ENCODE measurements around the gene FAM177A1. TPM values are rescaled to one million over a fixed set of nuclear protein-coding genes. Genes with fewer than 3 reads are reported as not detected.

FAM177A1 gene
- total and polyA plus RNA-seq, 2 of the 13 experiments (the other 11 are each of a cell fraction or from before 2014, with no cell fraction given) = 72.9 to 119 TPM

DNA sequence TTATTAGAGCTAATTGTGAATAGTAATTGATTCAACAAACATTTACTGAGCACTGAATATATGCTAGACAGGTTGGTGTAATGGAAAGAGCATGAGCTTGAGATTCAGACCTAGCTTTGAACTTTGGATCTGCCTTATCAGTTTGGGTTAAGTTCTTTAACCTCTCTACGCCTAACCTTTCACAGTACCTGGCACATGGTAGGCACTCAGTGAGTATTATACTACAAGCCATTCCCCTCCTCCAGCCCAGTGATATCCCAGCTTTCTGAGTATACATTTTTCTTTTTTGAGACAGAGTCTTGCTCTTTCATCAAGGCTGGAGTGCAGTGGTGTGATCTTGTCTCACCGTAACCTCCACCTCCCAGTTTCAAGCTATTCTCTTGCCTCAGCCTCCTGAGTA lies 32.0 kb downstream of the FAM177A1 start:
- ATAC-seq (peak; percentile 94), DNase-seq (ENCODE audit: low spot score) (peak; percentile 83), FAIRE-seq (peak; percentile 52)
- H3K27ac ChIP-seq (ENCODE audit: extremely low read length, insufficient read depth, low read length) = no peak overlapping the region
- ChIA-PET POLR2A (interaction anchor here (0.6 to 1.9 kb wide), 11 partner anchors 9 to 326 kb away, joined by 3 to 28 read pairs (median 4); partner anchors contain the start of genes FAM177A1, PPP2R3C, PRORP and SRP54), CTCF (ENCODE audit: low intra/inter-chr PET ratio, low total read pairs) (no interaction called here)
- no peak overlapping the region for H2AFZ ChIP-seq (ENCODE audit: low read length)
- H3K36me3 ChIP-seq (replicated peaks in 1 of 2; ENCODE audit: control insufficient read depth in 1 of 2, insufficient read depth in 2 of 2, low read length in 2 of 2) = peaks cover 7 to 33% of the 10 kb centered on the region in 2 experiments; a peak in 4 of 5 replicates
- H3K79me2 ChIP-seq (ENCODE audit: insufficient read depth, low read length) = no peaks in the 10 kb centered on the region
- H4K20me1 ChIP-seq (ENCODE audit: insufficient read depth, low read length) = no peaks in the 10 kb centered on the region
- intact Hi-C loops (cut with micrococcal nuclease; ENCODE audit: unreplicated experiment) (loop anchor here (1.0 kb wide), 2 partner anchors 10 to 32 kb away; partner anchors contain the start of gene FAM177A1), in situ Hi-C loops (cut with HindIII; ENCODE audit: extremely low pct_ligation_motif_present, low pct_unique_long_range_greater_than_20kb) (no loop called here)
- H3K4me3 ChIP-seq (replicated peaks in 1 of 3; ENCODE audit: insufficient read depth in 1 of 3, low read depth in 2 of 3, low read length in 3 of 3) = no peak overlapping the region
- 0 out of 2 replicates have a peak overlapping the region, but pooled peaks have one; percentile 5 for H3K4me2 ChIP-seq (ENCODE audit: low read depth, low read length)
- no peak overlapping the region for H3K9ac ChIP-seq (ENCODE audit: insufficient read depth, low read depth, low read length)
- H3K4me1 ChIP-seq (ENCODE audit: insufficient read depth, low read length) = peaks cover 13% of the 10 kb centered on the region
- no peaks in the 10 kb centered on the region for H3K27me3 ChIP-seq (ENCODE audit: control insufficient read depth in 1 of 2, insufficient read depth in 2 of 2, low read length in 2 of 2)
- 72% methylated on average over 2 of the region's 2 CpGs for WGBS (ENCODE audit: low lambda C conversion rate)
- H3K9me3 ChIP-seq (ENCODE audit: low read length) = no peaks in the 10 kb centered on the region
- no TSS peak for BruUV-seq (replicated peaks)
- TF ChIP-seq GTF3A (CRISPR knock-in tag; conservative IDR thresholded peaks at IDR 0.05) = no peak
- no peak for TF ChIP-seq CBX5 (CRISPR knock-in tag; IDR thresholded peaks at IDR 0.05; ENCODE audit: borderline replicate concordance)
- TF ChIP-seq, protein P1, sequence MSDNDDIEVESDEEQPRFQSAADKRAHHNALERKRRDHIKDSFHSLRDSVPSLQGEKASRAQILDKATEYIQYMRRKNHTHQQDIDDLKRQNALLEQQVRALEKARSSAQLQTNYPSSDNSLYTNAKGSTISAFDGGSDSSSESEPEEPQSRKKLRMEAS (IDR thresholded peaks at IDR 0.05) = peak; percentile 87
- peak; percentile 59; the same call in 1 of the 2 replicates for TF ChIP-seq NCOR1 (IDR thresholded peaks at IDR 0.05; ENCODE audit: borderline replicate concordance, low read length)
- TF ChIP-seq HNF4A (CRISPR knock-in tag; IDR thresholded peaks at IDR 0.05) = peak; percentile 98
- no peak for TF ChIP-seq FOXK1 (CRISPR knock-in tag; IDR thresholded peaks at IDR 0.05; ENCODE audit: borderline replicate concordance, low read depth)
- TF ChIP-seq KAT7 (CRISPR knock-in tag; IDR thresholded peaks at IDR 0.05; ENCODE audit: borderline replicate concordance) = no peak; the same call in 1 of the 2 replicates
- TF ChIP-seq RBFOX2 (IDR thresholded peaks at IDR 0.05; ENCODE audit: low read depth, low read length) = no peak
- TF ChIP-seq, protein P2, sequence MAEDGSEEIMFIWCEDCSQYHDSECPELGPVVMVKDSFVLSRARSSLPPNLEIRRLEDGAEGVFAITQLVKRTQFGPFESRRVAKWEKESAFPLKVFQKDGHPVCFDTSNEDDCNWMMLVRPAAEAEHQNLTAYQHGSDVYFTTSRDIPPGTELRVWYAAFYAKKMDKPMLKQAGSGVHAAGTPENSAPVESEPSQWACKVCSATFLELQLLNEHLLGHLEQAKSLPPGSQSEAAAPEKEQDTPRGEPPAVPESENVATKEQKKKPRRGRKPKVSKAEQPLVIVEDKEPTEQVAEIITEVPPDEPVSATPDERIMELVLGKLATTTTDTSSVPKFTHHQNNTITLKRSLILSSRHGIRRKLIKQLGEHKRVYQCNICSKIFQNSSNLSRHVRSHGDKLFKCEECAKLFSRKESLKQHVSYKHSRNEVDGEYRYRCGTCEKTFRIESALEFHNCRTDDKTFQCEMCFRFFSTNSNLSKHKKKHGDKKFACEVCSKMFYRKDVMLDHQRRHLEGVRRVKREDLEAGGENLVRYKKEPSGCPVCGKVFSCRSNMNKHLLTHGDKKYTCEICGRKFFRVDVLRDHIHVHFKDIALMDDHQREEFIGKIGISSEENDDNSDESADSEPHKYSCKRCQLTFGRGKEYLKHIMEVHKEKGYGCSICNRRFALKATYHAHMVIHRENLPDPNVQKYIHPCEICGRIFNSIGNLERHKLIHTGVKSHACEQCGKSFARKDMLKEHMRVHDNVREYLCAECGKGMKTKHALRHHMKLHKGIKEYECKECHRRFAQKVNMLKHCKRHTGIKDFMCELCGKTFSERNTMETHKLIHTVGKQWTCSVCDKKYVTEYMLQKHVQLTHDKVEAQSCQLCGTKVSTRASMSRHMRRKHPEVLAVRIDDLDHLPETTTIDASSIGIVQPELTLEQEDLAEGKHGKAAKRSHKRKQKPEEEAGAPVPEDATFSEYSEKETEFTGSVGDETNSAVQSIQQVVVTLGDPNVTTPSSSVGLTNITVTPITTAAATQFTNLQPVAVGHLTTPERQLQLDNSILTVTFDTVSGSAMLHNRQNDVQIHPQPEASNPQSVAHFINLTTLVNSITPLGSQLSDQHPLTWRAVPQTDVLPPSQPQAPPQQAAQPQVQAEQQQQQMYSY (CRISPR knock-in tag; IDR thresholded peaks at IDR 0.05) = no peak
- TF ChIP-seq SP1 (IDR thresholded peaks at IDR 0.05) = no peak
- no peak for TF ChIP-seq SP1 (CRISPR knock-in tag; IDR thresholded peaks at IDR 0.05)
- TF ChIP-seq HDAC2 (CRISPR knock-in tag; IDR thresholded peaks at IDR 0.05) = peak; percentile 45; the same call in 1 of the 2 replicates
- TF ChIP-seq ZNF331 (CRISPR knock-in tag; IDR thresholded peaks at IDR 0.05) = peak; percentile 78; the same call in 1 of the 2 replicates
- peak; percentile 79 for TF ChIP-seq BCL6 (CRISPR knock-in tag; IDR thresholded peaks at IDR 0.05)
- no peak for TF ChIP-seq ZSCAN29 (CRISPR knock-in tag; conservative IDR thresholded peaks at IDR 0.05)
- no peak for TF ChIP-seq SIN3B (IDR thresholded peaks at IDR 0.05; ENCODE audit: low read length)
- TF ChIP-seq XRCC5 (optimal IDR thresholded peaks at IDR 0.05; ENCODE audit: low read length) = no peak
- no peak for TF ChIP-seq PTBP1 (IDR thresholded peaks at IDR 0.05; ENCODE audit: low read depth, low read length, poor library complexity, severe bottlenecking)
- TF ChIP-seq, protein P3, sequence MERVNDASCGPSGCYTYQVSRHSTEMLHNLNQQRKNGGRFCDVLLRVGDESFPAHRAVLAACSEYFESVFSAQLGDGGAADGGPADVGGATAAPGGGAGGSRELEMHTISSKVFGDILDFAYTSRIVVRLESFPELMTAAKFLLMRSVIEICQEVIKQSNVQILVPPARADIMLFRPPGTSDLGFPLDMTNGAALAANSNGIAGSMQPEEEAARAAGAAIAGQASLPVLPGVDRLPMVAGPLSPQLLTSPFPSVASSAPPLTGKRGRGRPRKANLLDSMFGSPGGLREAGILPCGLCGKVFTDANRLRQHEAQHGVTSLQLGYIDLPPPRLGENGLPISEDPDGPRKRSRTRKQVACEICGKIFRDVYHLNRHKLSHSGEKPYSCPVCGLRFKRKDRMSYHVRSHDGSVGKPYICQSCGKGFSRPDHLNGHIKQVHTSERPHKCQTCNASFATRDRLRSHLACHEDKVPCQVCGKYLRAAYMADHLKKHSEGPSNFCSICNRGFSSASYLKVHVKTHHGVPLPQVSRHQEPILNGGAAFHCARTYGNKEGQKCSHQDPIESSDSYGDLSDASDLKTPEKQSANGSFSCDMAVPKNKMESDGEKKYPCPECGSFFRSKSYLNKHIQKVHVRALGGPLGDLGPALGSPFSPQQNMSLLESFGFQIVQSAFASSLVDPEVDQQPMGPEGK (CRISPR knock-in tag; IDR thresholded peaks at IDR 0.05) = no peak
- peak; percentile 41; the same call in 1 of the 2 replicates for TF ChIP-seq SAP130 (CRISPR knock-in tag; IDR thresholded peaks at IDR 0.05; ENCODE audit: low read depth)
- no peak for TF ChIP-seq KLF9 (CRISPR knock-in tag; IDR thresholded peaks at IDR 0.05; ENCODE audit: low read depth)
- TF ChIP-seq CHD4 (IDR thresholded peaks at IDR 0.05; ENCODE audit: borderline replicate concordance, low read length) = peak; percentile 65; the same call in 1 of the 2 replicates
- TF ChIP-seq IRF2 (CRISPR knock-in tag; IDR thresholded peaks at IDR 0.05) = no peak
